SK-N-SH (cell line): ENCODE results near the gene CREB3. TPM values are rescaled to one million over a fixed set of nuclear protein-coding genes. Genes with fewer than 3 reads are reported as not detected.

Experiments
- CTCF ChIA-PET: fragments of 300-600, 350-600 bp; formaldehyde crosslinking; extraction: SDS; loops from one replicate; lab custom pipeline; 2021; lab: Yijun Ruan, JAX
- POLR2A ChIA-PET: fragments of 350-600 bp; sonication (Branson Sonifier 250); formaldehyde crosslinking; extraction: SDS; loops from one replicate; lab custom pipeline; 2020; ENCODE audit warnings: antibody characterized with exemption, inconsistent platforms; lab: Yijun Ruan, JAX
- DNase-seq: peaks from one replicate; pipeline ENCODE4 v3.0.0; 2012
- H2AFZ ChIP-seq: fragments of 200-600 bp; sonication (generic); 2 replicates; pipeline ENCODE4 v1.8.1; 2016; ENCODE audit warnings: antibody characterized with exemption, mild to moderate bottlenecking, low read depth
- H3F3A ChIP-seq: fragments of 200-600 bp; sonication (generic); replicated peaks from 2 replicates; pipeline ENCODE3; 2016; ENCODE audit warnings: antibody characterized with exemption, mild to moderate bottlenecking; ENCODE audit not compliant: insufficient read depth
- H3K27ac ChIP-seq, 2 experiments: fragments of 200-500 bp in 1 of 2; fragments of 200-600 bp in 1 of 2; sonication (Bioruptor generic) in 1 of 2; sonication (generic), shearing (Covaris generic) in 1 of 2; 2 replicates each; pipeline versions ENCODE4 v1.5.1 to v1.6.1; 2014 to 2016; ENCODE audit warnings: low read depth in 2 of 2, inconsistent platforms in 1 of 2, low read length in 1 of 2, mild to moderate bottlenecking in 1 of 2, mixed read lengths in 1 of 2
- H3K27me3 ChIP-seq: fragments of 200-600 bp; sonication (generic), shearing (Covaris generic); 2 replicates; pipeline ENCODE4 v1.6.1; 2016; ENCODE audit warnings: mixed run types; ENCODE audit not compliant: insufficient read depth
- H3K36me3 ChIP-seq, 2 experiments: fragments of 200-500 bp in 1 of 2; fragments of 200-600 bp in 1 of 2; sonication (Bioruptor generic) in 1 of 2; sonication (generic) in 1 of 2; replicated peaks in 1 of 2; 2 replicates each; pipeline versions ENCODE3 to v1.5.1; 2014 to 2016; ENCODE audit warnings: low read length in 1 of 2, mild to moderate bottlenecking in 1 of 2; ENCODE audit not compliant: insufficient read depth in 2 of 2, control insufficient read depth in 1 of 2
- H3K4me1 ChIP-seq, 2 experiments: fragments of 200-500 bp in 1 of 2; fragments of 200-600 bp in 1 of 2; sonication (Bioruptor generic) in 1 of 2; sonication (generic), shearing (Covaris generic) in 1 of 2; 2 replicates each; pipeline versions ENCODE4 v1.5.1 to v1.6.1; 2014 to 2016; ENCODE audit warnings: low read depth in 1 of 2, low read length in 1 of 2, mixed run types in 1 of 2; ENCODE audit not compliant: insufficient read depth in 2 of 2, control insufficient read depth in 1 of 2
- H3K4me2 ChIP-seq: fragments of 200-600 bp; sonication (generic), shearing (Covaris generic); 2 replicates; pipeline ENCODE4 v1.6.1; 2017; ENCODE audit warnings: mixed run types
- H3K4me3 ChIP-seq, 2 experiments: fragments of 200-500 bp in 1 of 2; fragments of 200-600 bp in 1 of 2; sonication (Bioruptor generic) in 1 of 2; sonication (generic), shearing (Covaris generic) in 1 of 2; 2 replicates each; pipeline versions ENCODE4 v1.5.1 to v1.8.1; 2014 to 2016; ENCODE audit warnings: low read depth in 2 of 2, inconsistent platforms in 1 of 2, low read length in 1 of 2, mild to moderate bottlenecking in 1 of 2, mixed read lengths in 1 of 2, moderate library complexity in 1 of 2
- H3K79me2 ChIP-seq: fragments of 200-600 bp; sonication (generic); 2 replicates; pipeline ENCODE4 v1.8.1; 2017; ENCODE audit warnings: mild to moderate bottlenecking; ENCODE audit not compliant: insufficient read depth
- H3K9ac ChIP-seq: fragments of 200-600 bp; sonication (generic); 2 replicates; pipeline ENCODE4 v1.6.1; 2017; ENCODE audit warnings: mixed run types
- H3K9me2 ChIP-seq: fragments of 200-600 bp; sonication (generic); 2 replicates; pipeline ENCODE4 v1.6.1; 2017; ENCODE audit warnings: mixed run types
- H3K9me3 ChIP-seq: fragments of 200-600 bp; sonication (generic); 2 replicates; pipeline ENCODE4 v1.6.1; 2017; ENCODE audit warnings: mixed run types, mild to moderate bottlenecking, moderate library complexity
- H4K20me1 ChIP-seq: fragments of 200-600 bp; sonication (generic); 2 replicates; pipeline ENCODE4 v1.6.1; 2017; ENCODE audit warnings: mild to moderate bottlenecking, mixed run types; ENCODE audit not compliant: insufficient read depth
- FOSL2 ChIP-seq: IDR thresholded peaks from 2 replicates; pipeline ENCODE4 v1.4.0; 2012; ENCODE audit warnings: low read depth, mild to moderate bottlenecking, moderate library complexity, borderline replicate concordance
- FOXJ3 ChIP-seq: sonication (generic); formaldehyde crosslinking; IDR thresholded peaks from 2 replicates; pipeline ENCODE4 v1.5.1; 2020; ENCODE audit warnings: mild to moderate bottlenecking, missing genetic modification reagents
- GATA2 ChIP-seq: sonication (generic); formaldehyde crosslinking; IDR thresholded peaks from 2 replicates; pipeline ENCODE4 v1.5.0; 2020; ENCODE audit warnings: mild to moderate bottlenecking, missing genetic modification reagents
- MEF2A ChIP-seq: IDR thresholded peaks from 2 replicates; pipeline ENCODE4 v1.4.0; 2012; ENCODE audit warnings: low read depth, borderline replicate concordance
- MXI1 ChIP-seq: IDR thresholded peaks from 2 replicates; pipeline ENCODE4 v1.6.1; 2012; ENCODE audit warnings: mild to moderate bottlenecking, low read depth, low read length, improper control_type of control experiment
- NRF1 ChIP-seq: IDR thresholded peaks from 2 replicates; pipeline ENCODE4 v1.6.1; 2012; ENCODE audit warnings: low read depth, mild to moderate bottlenecking, low read length
- POLR2AphosphoS5 ChIP-seq: IDR thresholded peaks from 2 replicates; pipeline ENCODE4 v1.6.1; 2012; ENCODE audit warnings: low read depth, low read length
- RAD21 ChIP-seq: IDR thresholded peaks from 2 replicates; pipeline ENCODE4 v1.6.1; 2012; ENCODE audit warnings: mild to moderate bottlenecking, low read length
- RCOR1 ChIP-seq: fragments of 150-350 bp; IDR thresholded peaks from 2 replicates; pipeline ENCODE4 v1.6.1; 2017; ENCODE audit warnings: antibody characterized with exemption, low read length
- SMC3 ChIP-seq: IDR thresholded peaks from 2 replicates; pipeline ENCODE4 v1.6.1; 2012; ENCODE audit warnings: low read depth, low read length, improper control_type of control experiment
- TCF12 ChIP-seq: IDR thresholded peaks from 2 replicates; pipeline ENCODE4 v1.4.0; 2012
- TEAD4 ChIP-seq: IDR thresholded peaks from 2 replicates; pipeline ENCODE4 v1.4.0; 2012; ENCODE audit warnings: mild to moderate bottlenecking, borderline replicate concordance; ENCODE audit not compliant: insufficient read depth
- YY1 ChIP-seq: IDR thresholded peaks from 2 replicates; pipeline ENCODE4 v1.4.0; 2012; ENCODE audit warnings: low read depth, mild to moderate bottlenecking
- WGBS: methylation state at CpG from one replicate; pipeline ENCODE4 v1.1.6; 2017; ENCODE audit warnings: low lambda C conversion rate; 5-methylcytosine and 5-hydroxymethylcytosine counted together
- polyA plus RNA-seq, 3 experiments: library from polyadenylated mRNA; depleted of rRNA; stranded (reverse); fragments of >200 nt; gene quantifications; 2 replicates each; pipeline ENCODE4 v1.2.3, GENCODE V29; 2012
- TF ChIP-seq, protein P1 (sequence below): fragments of 150-350 bp; IDR thresholded peaks from 2 replicates; pipeline ENCODE4 v1.6.1; 2017; ENCODE audit warnings: antibody characterized with exemption, low read length, low read depth, borderline replicate concordance
- TF ChIP-seq, protein P2 (sequence below): IDR thresholded peaks from 2 replicates; pipeline ENCODE4 v1.4.0; 2012; ENCODE audit warnings: low read depth, borderline replicate concordance

CREB3 gene
- polyA plus RNA-seq, 1 of the 3 experiments (the other 2 are of a cell fraction) = 38.6 TPM

- Histone ChIP-seq H3K36me3 (peaks cover 4 to 34% of the 10 kb centered on the region in 2 experiments), H3K9me2 (no peaks in the 10 kb centered on the region), H3K4me2 (peak overlapping the region; percentile 86), H3K4me3 (peak overlapping the region; percentile 52 to 65), H3K4me1 (peaks cover 9 to 17% of the 10 kb centered on the region in 2 experiments; a peak in 3 of 4 replicates), H3K27me3 (no peaks in the 10 kb centered on the region), H3K79me2 (no peaks in the 10 kb centered on the region), H3K9ac (peak overlapping the region; percentile 53), H2AFZ (no peak overlapping the region), H4K20me1 (no peaks in the 10 kb centered on the region), H3F3A (peaks cover 9% of the 10 kb centered on the region), H3K9me3 (no peaks in the 10 kb centered on the region), H3K27ac (peak overlapping the region; percentile 38 to 75; a peak in 3 of 4 replicates)
- POLR2A ChIA-PET = interaction anchor here (0.6 to 1.5 kb wide), 6 partner anchors 10 to 125 kb away, joined by 3 to 13 read pairs (median 4); partner anchors contain the start of genes CREB3 and TLN1
- peak; percentile 14; the same call in 1 of the 2 replicates for TF ChIP-seq TEAD4
- no peak for TF ChIP-seq YY1
- 0 out of 2 replicates have a peak, but pooled peaks have one; percentile 39 for TF ChIP-seq POLR2AphosphoS5
- TF ChIP-seq MXI1 = peak; percentile 2; the same call in 1 of the 2 replicates
- TF ChIP-seq RAD21 = no peak
- peak; percentile 72 for DNase-seq
- CTCF ChIA-PET = interaction anchor here (0.6 to 3.4 kb wide), 25 partner anchors 10 to 145 kb away, joined by 3 to 27 read pairs (median 4); partner anchors contain the start of genes ARHGEF39, CCDC107, GBA2 and RGP1
- WGBS = 6% methylated on average over 19 of the region's 20 CpGs
Measured at GRCh38 chr9:35757226-35757891, 24.9 kb downstream of the CREB3 start.

- no peaks in the 10 kb centered on the region for H3K79me2 ChIP-seq
- peaks cover 4 to 29% of the 10 kb centered on the region in 2 experiments for H3K36me3 ChIP-seq
- H4K20me1 ChIP-seq = no peaks in the 10 kb centered on the region
- H3F3A ChIP-seq = peaks cover 11% of the 10 kb centered on the region
- H3K4me1 ChIP-seq = peaks cover 9 to 17% of the 10 kb centered on the region in 2 experiments; a peak in 3 of 4 replicates
- peak overlapping the region; percentile 38 to 75; a peak in 3 of 4 replicates for H3K27ac ChIP-seq
- CTCF ChIA-PET = interaction anchor here (0.8 to 3.4 kb wide), 5 partner anchors 10 to 137 kb away, joined by 3 to 27 read pairs (median 5); partner anchors contain the start of genes GBA2 and RGP1
- no peak overlapping the region for H2AFZ ChIP-seq
- H3K27me3 ChIP-seq = no peaks in the 10 kb centered on the region
- H3K9me2 ChIP-seq = no peaks in the 10 kb centered on the region
- H3K9me3 ChIP-seq = no peaks in the 10 kb centered on the region
- no peak for TF ChIP-seq RCOR1
- TF ChIP-seq FOXJ3 (CRISPR knock-in tag) = no peak
- TF ChIP-seq, protein P1, sequence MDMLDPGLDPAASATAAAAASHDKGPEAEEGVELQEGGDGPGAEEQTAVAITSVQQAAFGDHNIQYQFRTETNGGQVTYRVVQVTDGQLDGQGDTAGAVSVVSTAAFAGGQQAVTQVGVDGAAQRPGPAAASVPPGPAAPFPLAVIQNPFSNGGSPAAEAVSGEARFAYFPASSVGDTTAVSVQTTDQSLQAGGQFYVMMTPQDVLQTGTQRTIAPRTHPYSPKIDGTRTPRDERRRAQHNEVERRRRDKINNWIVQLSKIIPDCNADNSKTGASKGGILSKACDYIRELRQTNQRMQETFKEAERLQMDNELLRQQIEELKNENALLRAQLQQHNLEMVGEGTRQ = no peak
- no peak for TF ChIP-seq POLR2AphosphoS5
- no peak for TF ChIP-seq FOSL2
- no peak for TF ChIP-seq TCF12
- no peak for TF ChIP-seq NRF1
- TF ChIP-seq, protein P2, sequence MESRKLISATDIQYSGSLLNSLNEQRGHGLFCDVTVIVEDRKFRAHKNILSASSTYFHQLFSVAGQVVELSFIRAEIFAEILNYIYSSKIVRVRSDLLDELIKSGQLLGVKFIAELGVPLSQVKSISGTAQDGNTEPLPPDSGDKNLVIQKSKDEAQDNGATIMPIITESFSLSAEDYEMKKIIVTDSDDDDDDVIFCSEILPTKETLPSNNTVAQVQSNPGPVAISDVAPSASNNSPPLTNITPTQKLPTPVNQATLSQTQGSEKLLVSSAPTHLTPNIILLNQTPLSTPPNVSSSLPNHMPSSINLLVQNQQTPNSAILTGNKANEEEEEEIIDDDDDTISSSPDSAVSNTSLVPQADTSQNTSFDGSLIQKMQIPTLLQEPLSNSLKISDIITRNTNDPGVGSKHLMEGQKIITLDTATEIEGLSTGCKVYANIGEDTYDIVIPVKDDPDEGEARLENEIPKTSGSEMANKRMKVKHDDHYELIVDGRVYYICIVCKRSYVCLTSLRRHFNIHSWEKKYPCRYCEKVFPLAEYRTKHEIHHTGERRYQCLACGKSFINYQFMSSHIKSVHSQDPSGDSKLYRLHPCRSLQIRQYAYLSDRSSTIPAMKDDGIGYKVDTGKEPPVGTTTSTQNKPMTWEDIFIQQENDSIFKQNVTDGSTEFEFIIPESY = no peak
- TF ChIP-seq SMC3 = no peak
- TF ChIP-seq MEF2A = no peak
- no peak for TF ChIP-seq GATA2 (CRISPR knock-in tag)
- POLR2A ChIA-PET = no interaction called here
- H3K4me2 ChIP-seq = peak overlapping the region; percentile 86; the same call in 1 of the 2 replicates
- H3K9ac ChIP-seq = no peak overlapping the region; the same call in 1 of the 2 replicates
- no peak for DNase-seq
- peak overlapping the region; percentile 52 to 65; a peak in 3 of 4 replicates for H3K4me3 ChIP-seq
Measured at GRCh38 chr9:35757892-35758275, 25.4 kb downstream of the CREB3 start.
